Hematopoietic multipotent progenitor cell treated with erythropoietin and hydrocortisone succinate and interleukin-3 and kit ligand, for 17 days (in vitro differentiated cells): ENCODE measurements around the gene VEZT.
"Not testable (repeated sequence)": the region's sequence is repeated elsewhere in the genome, so short reads cannot be mapped to it uniquely, and the experiment has no call there.

Experiments
- DNase-seq: peaks from one replicate; pipeline ENCODE4 v3.0.0-alpha.2; 2015; ENCODE audit warnings: low spot score

Gene VEZT

DNA sequence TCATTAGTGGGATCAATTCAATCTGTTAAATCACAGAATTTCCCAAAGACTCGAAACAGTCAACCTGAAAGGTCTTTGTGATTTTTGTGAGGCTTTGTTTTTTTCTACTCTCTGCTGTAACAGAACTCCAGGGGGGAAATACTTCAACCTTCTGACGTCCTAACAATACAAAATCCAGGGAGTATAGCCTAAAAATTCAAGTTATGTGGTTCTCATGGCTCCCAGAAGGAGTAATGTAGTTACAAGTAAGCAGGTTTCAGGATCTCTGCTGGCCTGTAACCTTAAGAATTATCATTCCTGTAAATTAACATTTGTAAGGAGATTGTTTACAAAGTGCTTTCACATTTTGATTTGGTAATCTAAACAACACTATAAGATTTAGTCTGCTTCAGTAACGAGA, 39.9 kb downstream of the VEZT start:
- DNase-seq, result no peak

DNA sequence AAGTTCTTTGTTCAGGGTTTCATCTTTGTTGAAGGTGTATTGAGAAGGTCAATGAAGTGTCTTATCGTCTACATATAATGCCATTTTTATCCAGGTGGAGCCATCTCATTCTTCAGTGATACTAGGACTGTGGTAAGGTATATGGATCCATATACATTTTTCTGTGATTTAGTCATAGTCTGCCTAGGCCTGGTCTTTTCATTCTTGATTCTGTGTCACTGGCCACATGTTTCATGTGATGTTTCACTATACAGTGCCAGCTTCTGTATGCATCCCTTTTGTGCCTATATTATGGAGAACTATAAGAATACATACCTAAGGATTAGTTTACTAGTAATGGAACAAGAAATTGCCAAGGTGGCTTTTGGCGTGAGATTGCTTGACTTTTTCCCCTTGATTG, 40.5 kb downstream of the VEZT start:
- no peak for DNase-seq

DNA sequence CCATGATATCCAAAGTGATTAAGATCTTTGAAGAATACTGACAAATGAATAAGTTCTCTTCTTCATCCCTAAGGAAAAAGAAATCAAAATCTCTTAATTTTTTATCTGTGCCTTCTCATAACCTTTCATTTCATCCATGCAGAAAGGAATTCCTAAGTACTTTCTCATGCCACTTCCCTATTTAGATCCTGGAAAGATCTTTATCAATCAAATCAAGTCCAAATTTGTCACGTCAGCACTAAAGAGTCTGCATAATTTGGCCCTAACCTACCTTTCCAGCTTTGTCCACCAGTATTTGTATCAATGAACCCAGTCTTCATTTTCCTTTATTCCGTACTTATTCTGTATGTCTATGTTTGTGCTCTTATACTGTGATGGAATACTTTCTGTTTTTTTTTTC, 41.2 kb downstream of the VEZT start:
- no peak for DNase-seq

DNA sequence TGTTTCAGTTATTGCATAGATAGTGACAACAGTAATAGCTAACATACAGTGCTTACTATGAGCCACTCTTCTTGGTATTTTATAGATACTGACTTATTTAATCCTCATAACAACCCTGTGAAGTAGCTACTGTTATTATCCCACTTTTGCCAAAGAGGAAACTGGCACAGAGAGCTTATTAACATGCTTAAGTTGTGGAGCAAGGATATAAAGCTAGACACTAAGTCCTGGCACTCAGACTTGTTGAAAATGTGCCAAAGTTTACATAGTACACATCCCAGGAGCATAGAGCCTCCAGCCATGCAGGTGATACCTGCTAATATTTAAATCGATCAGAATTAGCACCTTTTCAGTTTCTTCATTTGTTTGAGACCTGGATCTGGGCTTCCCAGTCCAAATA, 41.8 kb downstream of the VEZT start:
- no peak for DNase-seq

GRCh38 chr12:95261109-95261508, 43.5 kb downstream of the VEZT start:
- no peak for DNase-seq

GRCh38 chr12:95262808-95263207, 45.2 kb downstream of the VEZT start:
- no peak for DNase-seq

DNA sequence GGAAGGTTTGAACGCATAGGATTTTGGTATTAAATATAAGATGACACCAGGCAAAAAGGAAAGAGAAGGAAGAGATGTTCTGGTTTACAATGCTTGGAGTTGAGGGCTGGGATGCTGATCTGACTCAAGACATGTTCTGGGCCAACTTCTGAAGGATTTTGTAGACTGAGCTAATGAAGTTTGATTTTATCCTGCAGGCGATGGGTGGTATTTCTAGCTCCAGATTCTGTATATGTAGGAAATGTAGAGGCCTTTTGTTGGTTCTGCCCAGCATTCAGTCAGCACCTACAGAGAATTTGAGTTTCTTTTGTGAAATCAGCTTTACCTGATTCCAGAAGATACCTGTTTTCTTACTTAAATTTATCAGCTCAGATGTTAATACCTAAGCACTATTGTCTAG, 48.2 kb downstream of the VEZT start:
- no peak for DNase-seq

DNA sequence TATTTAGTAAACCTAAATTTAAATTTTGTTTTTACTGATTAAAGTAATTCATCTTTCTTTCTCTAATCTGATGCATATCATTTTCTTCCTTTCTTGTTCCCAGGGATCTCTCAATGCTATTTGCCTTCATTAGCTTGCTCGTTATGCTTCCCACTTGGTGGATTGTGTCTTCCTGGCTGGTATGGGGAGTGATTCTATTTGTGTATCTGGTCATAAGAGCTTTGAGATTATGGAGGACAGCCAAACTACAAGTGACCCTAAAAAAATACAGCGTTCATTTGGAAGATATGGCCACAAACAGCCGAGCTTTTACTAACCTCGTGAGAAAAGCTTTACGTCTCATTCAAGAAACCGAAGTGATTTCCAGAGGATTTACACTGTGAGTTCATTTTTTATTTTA, 48.6 kb downstream of the VEZT start:
- DNase-seq, result no peak

DNA sequence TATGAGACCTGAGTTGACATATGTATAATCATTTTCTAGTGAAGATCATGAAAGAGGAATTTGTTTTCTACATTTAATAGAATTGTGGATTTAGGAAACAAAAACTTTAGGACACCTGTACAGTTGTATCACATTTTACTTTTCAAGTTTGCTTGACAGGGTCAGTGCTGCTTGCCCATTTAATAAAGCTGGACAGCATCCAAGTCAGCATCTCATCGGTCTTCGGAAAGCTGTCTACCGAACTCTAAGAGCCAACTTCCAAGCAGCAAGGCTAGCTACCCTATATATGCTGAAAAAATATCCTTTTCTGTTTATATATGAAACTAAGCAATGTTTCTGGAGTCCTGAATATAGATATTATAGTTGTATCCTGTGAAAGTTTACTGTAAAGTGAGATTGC, 52.3 kb downstream of the VEZT start:
- no peak for DNase-seq

- no peak for DNase-seq
Measured at GRCh38 chr12:95271465-95271864, 53.9 kb downstream of the VEZT start.

DNA sequence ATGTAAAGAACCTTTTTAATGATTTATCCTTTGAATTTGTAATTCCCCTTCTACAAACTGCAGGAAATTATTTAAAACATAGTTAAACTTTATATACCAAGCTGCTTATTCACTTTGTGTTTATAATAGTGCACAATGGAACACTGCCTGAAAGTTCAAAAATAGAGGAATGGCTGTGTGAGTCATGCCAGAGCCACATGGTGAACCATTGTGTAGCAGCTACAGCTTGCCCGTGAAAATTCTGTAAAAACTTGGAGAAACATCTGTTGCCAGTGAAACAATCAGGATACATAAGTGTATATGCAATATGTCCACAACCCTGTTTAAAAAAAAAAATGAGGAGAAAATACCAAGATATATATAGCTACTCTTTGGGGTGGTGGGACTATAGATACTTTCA, 59.5 kb downstream of the VEZT start:
- DNase-seq, result no peak

GRCh38 chr12:95279856-95280255, 62.2 kb downstream of the VEZT start:
- DNase-seq, result no peak

GRCh38 chr12:95282266-95282665, 64.7 kb downstream of the VEZT start:
- no peak for DNase-seq

DNA sequence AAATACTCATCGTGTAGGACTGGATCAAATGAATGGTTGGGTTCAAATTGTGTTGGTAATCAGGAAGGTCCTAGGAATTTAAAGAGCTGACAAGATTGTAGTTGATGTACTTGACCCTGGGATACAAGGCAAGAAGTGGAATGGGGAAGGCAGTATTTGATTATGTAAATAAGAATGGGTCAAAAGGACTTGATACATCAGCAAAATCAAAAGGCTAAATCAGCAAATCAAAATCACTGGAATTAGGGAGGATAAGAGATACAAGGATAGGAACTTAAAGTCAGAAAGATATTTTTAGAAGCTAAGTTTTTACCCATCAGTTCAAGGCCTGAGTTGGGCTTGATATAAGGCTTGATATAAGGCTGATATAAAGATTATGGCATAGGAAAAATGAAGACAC, 65.8 kb downstream of the VEZT start:
- DNase-seq, result no peak

DNA sequence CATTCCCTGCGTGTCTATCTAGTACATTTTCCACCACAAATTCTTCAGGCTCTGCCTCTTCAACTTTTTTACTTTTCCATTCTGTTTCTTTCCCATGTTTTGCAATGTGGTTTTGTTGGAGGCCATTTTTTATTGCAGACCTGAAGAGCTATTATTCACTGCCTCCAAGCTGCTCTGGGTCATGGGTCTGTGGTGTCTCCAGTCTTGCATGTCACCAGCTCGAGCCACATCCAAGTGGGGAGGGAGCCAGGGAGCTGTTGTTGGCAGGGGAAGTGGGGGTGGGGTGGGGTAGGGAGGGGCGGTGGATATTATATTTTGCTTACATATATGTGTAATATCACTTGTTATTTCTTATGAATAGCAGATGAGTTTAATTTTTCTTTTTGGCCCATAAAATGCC, 69.1 kb downstream of the VEZT start:
- DNase-seq, result no peak

DNA sequence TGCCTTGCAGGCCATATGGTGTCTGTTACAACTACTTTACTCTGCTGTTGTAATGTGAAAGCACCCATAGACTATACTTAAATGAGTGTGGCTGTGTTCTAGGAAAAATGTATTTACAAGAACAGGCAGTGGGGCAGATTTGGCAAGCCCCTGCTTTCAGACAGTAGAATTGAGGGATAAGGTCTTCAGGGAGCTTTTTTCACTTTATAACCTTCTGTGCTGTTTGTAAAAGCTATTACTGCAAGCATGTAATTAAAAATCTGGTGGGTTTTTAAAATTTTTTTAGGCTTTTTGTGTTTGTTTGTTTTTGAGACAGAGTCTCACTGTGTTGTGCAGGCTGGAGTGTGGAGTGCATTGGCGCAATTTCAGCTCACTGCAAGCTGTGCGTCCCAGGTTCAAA, 73.9 kb downstream of the VEZT start:
- no peak for DNase-seq

GRCh38 chr12:95298916-95299315, 81.3 kb downstream of the VEZT start:
- DNase-seq, result no peak

- no peak for DNase-seq
Measured at GRCh38 chr12:95300286-95300685, 82.7 kb downstream of the VEZT start.

- DNase-seq, result no peak
Measured at GRCh38 chr12:95303476-95303875, 85.9 kb downstream of the VEZT start.

GRCh38 chr12:95304673-95305198, 87.1 kb downstream of the VEZT start:
- no peak for DNase-seq

DNA sequence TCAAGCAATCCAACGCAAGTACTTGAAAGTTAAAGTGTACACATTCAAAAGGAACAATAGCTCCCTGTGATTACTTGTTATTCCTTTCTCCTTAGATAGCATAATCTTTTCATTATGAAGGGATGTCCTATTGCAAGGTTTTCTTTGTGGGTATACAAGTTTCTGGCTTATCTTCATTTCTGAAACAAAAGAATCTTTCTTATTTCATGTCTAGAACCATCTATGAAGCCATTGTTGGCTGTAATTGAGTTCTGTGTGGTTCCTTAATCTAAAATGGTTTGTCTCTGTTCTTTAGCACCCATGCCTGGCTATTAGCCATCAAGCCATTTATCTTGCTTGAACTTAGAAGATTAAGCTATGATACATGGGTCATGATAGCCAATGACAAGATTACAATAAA, 95.0 kb downstream of the VEZT start:
- no peak for DNase-seq

DNA sequence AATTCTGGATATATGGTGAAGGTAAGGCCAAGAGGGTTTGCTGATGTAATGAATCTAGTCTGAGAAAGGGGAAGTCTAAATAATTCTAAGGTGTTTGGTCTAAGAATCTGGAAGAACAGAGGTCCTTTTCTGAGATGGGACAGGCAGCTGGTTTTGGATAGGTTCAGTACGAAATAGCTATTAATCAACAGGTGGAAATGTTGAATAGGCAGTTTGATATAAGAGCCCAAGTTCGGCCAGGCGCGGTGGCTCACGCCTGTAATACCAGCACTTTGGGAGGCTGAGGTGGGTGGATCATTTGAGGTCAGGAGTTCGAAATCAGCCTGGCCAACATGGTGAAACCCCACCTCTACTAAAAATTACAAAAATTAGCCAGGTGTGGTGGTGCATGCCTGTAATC, 97.1 kb downstream of the VEZT start:
- DNase-seq, result not testable (repeated sequence)

- no peak for DNase-seq
Measured at GRCh38 chr12:95316798-95317197, 99.2 kb downstream of the VEZT start.

DNA sequence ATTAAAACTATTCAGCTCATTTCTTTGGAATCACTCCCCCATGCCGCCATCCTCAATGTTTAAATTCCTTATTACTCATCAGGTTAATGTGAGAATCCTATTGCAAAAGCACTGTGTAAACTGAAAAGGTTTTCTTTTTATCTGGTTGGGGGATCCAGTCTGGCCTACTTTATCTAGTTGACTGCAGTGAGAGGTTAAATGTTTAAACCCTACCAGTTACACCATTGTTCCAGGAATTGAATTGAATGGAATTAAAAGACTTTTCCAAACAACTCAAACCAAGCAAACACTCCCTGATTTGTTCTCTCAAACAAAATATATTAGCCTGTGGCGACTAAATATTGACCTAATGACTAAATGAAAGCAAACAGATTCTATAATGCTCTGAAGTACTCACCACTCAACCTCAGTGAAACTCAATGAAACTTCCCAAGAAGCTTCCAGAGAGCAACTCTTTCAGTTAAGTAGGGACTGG, 100.5 kb downstream of the VEZT start:
- no peak for DNase-seq
